Transverse colon (tissue), 4 donors: ENCODE results near the gene ATG9B. TPM values are rescaled to one million over a fixed set of nuclear protein-coding genes. Genes with fewer than 3 reads are reported as not detected.

Experiments used
- DNase-seq: peaks from one replicate; pipeline ENCODE4 v3.0.0-alpha.2; 2019
- H3K27ac ChIP-seq, 4 donors: fragments of 200-600 bp; sonication (generic); 2 replicates each; pipeline ENCODE4 v1.5.1; 2016 to 2018; ENCODE audit warnings: inconsistent platforms in 4 of 4
- H3K27me3 ChIP-seq: fragments of 200-600 bp; sonication (generic); 2 replicates; pipeline ENCODE4 v1.5.1; 2017; ENCODE audit warnings: inconsistent platforms
- H3K36me3 ChIP-seq, 4 donors: fragments of 200-600 bp; sonication (generic); 2 replicates each; pipeline ENCODE4 v1.5.1; 2017 to 2019; ENCODE audit warnings: inconsistent platforms in 4 of 4
- H3K4me1 ChIP-seq, 4 donors: fragments of 200-600 bp; sonication (generic); 2 replicates each; pipeline ENCODE4 v1.5.1; 2017 to 2020; ENCODE audit warnings: inconsistent platforms in 4 of 4
- H3K4me3 ChIP-seq, 4 donors: fragments of 200-600 bp; sonication (generic); 1 replicate in 1 of 4; 2 replicates in 3 of 4; pipeline versions ENCODE4 v1.5.1 to v1.6.1; 2017 to 2019; ENCODE audit warnings: inconsistent platforms in 4 of 4
- H3K9me3 ChIP-seq, 2 donors: fragments of 200-600 bp; sonication (generic); 2 replicates each; pipeline ENCODE4 v1.5.1; 2017 to 2019; ENCODE audit warnings: inconsistent platforms in 2 of 2
- EP300 ChIP-seq: sonication (generic); formaldehyde crosslinking; IDR thresholded peaks from one replicate; pipeline ENCODE4 v1.6.1; 2017; ENCODE audit warnings: antibody characterized with exemption, low read depth
- POLR2A ChIP-seq: fragments of 450-650 bp; IDR thresholded peaks from one replicate; pipeline ENCODE4 v1.6.1; 2016; ENCODE audit warnings: antibody characterized with exemption, mild to moderate bottlenecking, moderate library complexity
- POLR2AphosphoS5 ChIP-seq, 3 donors: sonication (generic); formaldehyde crosslinking; IDR thresholded peaks; one replicate each; pipeline ENCODE4 v1.6.1; 2016; ENCODE audit warnings: antibody characterized with exemption in 3 of 3
- WGBS, 2 donors: methylation state at CpG; one replicate each; pipeline ENCODE4 v1.1.5; 2018; ENCODE audit warnings: low coverage in 1 of 2; 5-methylcytosine and 5-hydroxymethylcytosine counted together
- in situ Hi-C, 4 donors: fragments of 200-750 bp; cut with MboI; loops; one replicate each; pipeline versions ENCODE4 v1.15.0 to v1.15.1; 2017; ENCODE audit warnings: low sequenced_read_pairs in 3 of 4, low pct_ligation_motif_present in 1 of 4, low pct_unique_long_range_greater_than_20kb in 1 of 4
- intact Hi-C: fragments of 100-400 bp; cut with DNase I; formaldehyde crosslinking; loops from one replicate; pipeline ENCODE4 v1.15.1; 2023; ENCODE audit warnings: low total_unique reads
- total RNA-seq, 4 donors: library from RNA; depleted of rRNA; stranded (reverse); fragments of >200 nt; gene quantifications; one replicate each; pipeline ENCODE4 v1.1.0, GENCODE V29; 2016
- TF ChIP-seq, protein P1 (sequence below), 5 experiments: fragments of 200-600 bp in 3 of 5; fragments of 450-650 bp in 2 of 5; sonication (generic) in 3 of 5; IDR thresholded peaks; 1 replicate in 2 of 5; 2 replicates in 3 of 5; pipeline ENCODE4 v1.5.1; 2016 to 2017; ENCODE audit warnings: antibody characterized with exemption in 5 of 5, inconsistent platforms in 3 of 5, mild to moderate bottlenecking in 2 of 5, moderate library complexity in 1 of 5

The ATG9B gene
- total RNA-seq, 4 donors from 2014 or later = 1.1 TPM; not detected in 3

GRCh38 chr7:151035026-151035717 lies 10.9 kb upstream of the ATG9B start:
- peaks cover 0 to 13% (median 9%) of the 10 kb centered on the region in 4 donors for H3K4me1 ChIP-seq
- intact Hi-C loops = no loop called here
- TF ChIP-seq, protein P1, sequence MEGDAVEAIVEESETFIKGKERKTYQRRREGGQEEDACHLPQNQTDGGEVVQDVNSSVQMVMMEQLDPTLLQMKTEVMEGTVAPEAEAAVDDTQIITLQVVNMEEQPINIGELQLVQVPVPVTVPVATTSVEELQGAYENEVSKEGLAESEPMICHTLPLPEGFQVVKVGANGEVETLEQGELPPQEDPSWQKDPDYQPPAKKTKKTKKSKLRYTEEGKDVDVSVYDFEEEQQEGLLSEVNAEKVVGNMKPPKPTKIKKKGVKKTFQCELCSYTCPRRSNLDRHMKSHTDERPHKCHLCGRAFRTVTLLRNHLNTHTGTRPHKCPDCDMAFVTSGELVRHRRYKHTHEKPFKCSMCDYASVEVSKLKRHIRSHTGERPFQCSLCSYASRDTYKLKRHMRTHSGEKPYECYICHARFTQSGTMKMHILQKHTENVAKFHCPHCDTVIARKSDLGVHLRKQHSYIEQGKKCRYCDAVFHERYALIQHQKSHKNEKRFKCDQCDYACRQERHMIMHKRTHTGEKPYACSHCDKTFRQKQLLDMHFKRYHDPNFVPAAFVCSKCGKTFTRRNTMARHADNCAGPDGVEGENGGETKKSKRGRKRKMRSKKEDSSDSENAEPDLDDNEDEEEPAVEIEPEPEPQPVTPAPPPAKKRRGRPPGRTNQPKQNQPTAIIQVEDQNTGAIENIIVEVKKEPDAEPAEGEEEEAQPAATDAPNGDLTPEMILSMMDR (IDR thresholded peaks at IDR 0.05) = no peak
- TF ChIP-seq EP300 = no peak
- TF ChIP-seq POLR2AphosphoS5 (IDR thresholded peaks at IDR 0.05) = no peak
- TF ChIP-seq POLR2A = no peak

GRCh38 chr7:151034312-151035025 lies 10.2 kb upstream of the ATG9B start:
- 91% methylated on average over 21 of the region's 21 CpGs; no CpG with 5 or more reads in 1 of the 2 donors for WGBS, 2 donors
- no peak for DNase-seq
- intact Hi-C loops = no loop called here
- H3K27ac ChIP-seq = no peak overlapping the region
- H3K4me1 ChIP-seq = peaks cover 0 to 16% (median 7%) of the 10 kb centered on the region in 4 donors
- TF ChIP-seq POLR2AphosphoS5 (IDR thresholded peaks at IDR 0.05) (no peak), EP300 (no peak), POLR2A (no peak)
- TF ChIP-seq, protein P1 (IDR thresholded peaks at IDR 0.05) = no peak
- H3K4me3 ChIP-seq = no peak overlapping the region
- peaks cover 0 to 5% (median 2%) of the 10 kb centered on the region in 4 donors for H3K36me3 ChIP-seq
- no peaks in the 10 kb centered on the region for H3K9me3 ChIP-seq
- in situ Hi-C loops = loop anchor here in 1 of 4 donors (10.0 kb wide), 1 partner anchor 70 kb away; no protein-coding TSS in a partner anchor
- no peaks in the 10 kb centered on the region for H3K27me3 ChIP-seq

More at GRCh38 chr7:151035026-151035717, 10.9 kb upstream of the ATG9B start:
- peaks cover 0 to 5% (median 2%) of the 10 kb centered on the region in 4 donors for H3K36me3 ChIP-seq
- 93% methylated on average over 16 of the region's 21 CpGs; no CpG with 5 or more reads in 1 of the 2 donors for WGBS, 2 donors
- no peaks in the 10 kb centered on the region for H3K27me3 ChIP-seq
- no peak for DNase-seq
- no peak overlapping the region for H3K27ac ChIP-seq
- H3K4me3 ChIP-seq = no peak overlapping the region
- in situ Hi-C loops = loop anchor here in 1 of 4 donors (10.0 kb wide), 1 partner anchor 70 kb away; no protein-coding TSS in a partner anchor
- H3K9me3 ChIP-seq = no peaks in the 10 kb centered on the region

DNA sequence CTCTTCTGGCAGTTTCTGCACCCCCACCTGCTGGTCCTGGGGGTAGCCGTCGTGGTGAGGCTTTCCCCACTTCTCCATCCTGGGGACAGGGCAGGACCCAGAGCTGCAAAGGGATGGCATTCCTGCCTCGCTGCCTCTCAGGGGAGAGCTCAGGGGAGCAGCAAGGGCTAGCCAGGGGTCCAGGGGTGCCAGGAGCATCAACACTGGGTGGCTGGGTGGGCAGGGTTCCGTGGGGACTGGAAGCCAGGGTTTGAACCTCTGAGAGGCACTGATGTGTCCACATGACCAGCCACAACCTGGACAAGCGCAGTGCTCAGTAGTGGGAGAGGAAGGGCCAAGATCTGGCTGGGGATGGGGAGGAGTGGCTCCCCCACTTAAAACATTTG lies 9.6 kb upstream of the ATG9B start:
- Histone ChIP-seq H3K36me3 (peaks cover 0 to 5% (median 2%) of the 10 kb centered on the region in 4 donors), H3K9me3 (no peaks in the 10 kb centered on the region), H3K4me1 (peaks cover 0 to 16% (median 8%) of the 10 kb centered on the region in 4 donors), H3K27me3 (no peaks in the 10 kb centered on the region), H3K4me3 (no peak overlapping the region), H3K27ac (no peak overlapping the region)
- WGBS, 2 donors = 94% methylated on average over 5 of the region's 5 CpGs; no CpG with 5 or more reads in 1 of the 2 donors
- in situ Hi-C loops = loop anchor here in 1 of 4 donors (10.0 kb wide), 1 partner anchor 71 kb away; no protein-coding TSS in a partner anchor
- intact Hi-C loops = no loop called here
- DNase-seq = no peak
- TF ChIP-seq POLR2A (no peak), POLR2AphosphoS5 (IDR thresholded peaks at IDR 0.05) (no peak), EP300 (no peak)
- TF ChIP-seq, protein P1 (IDR thresholded peaks at IDR 0.05) = no peak
